ENCODE measurements around the gene NPTX1.

DNA sequence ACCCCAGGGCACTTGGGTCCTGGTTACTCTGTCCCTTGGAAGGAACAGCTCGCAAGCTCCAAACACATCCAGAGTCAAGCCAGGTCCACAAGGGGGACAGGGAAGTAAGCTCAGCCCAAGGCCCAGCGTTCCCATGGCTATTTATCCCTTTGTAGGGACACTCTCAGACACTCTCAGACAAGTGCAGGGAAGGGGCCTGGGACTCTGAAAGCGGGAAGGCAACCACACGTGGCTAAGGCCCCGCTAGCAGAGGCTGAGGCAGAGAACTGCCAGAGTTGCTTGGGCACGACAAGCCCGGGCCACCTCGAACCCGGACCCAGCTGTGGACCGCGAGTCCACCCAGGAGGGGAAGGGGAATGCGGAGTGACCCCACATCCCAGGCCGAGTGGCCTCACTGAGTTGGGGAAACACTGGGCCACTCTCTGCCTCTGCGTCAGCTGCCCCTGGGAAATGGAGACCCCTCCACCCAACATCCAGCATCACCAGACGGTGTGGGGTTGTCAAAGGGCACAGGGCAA, 10.2 kb downstream of the NPTX1 start:
- TF ChIP-seq, protein P1, sequence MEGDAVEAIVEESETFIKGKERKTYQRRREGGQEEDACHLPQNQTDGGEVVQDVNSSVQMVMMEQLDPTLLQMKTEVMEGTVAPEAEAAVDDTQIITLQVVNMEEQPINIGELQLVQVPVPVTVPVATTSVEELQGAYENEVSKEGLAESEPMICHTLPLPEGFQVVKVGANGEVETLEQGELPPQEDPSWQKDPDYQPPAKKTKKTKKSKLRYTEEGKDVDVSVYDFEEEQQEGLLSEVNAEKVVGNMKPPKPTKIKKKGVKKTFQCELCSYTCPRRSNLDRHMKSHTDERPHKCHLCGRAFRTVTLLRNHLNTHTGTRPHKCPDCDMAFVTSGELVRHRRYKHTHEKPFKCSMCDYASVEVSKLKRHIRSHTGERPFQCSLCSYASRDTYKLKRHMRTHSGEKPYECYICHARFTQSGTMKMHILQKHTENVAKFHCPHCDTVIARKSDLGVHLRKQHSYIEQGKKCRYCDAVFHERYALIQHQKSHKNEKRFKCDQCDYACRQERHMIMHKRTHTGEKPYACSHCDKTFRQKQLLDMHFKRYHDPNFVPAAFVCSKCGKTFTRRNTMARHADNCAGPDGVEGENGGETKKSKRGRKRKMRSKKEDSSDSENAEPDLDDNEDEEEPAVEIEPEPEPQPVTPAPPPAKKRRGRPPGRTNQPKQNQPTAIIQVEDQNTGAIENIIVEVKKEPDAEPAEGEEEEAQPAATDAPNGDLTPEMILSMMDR (IDR thresholded peaks at IDR 0.05; ENCODE audit: low read depth, low read length, poor library complexity, severe bottlenecking) = no peak
- no peak for TF ChIP-seq EZH2phosphoT487 (IDR thresholded peaks at IDR 0.05; ENCODE audit: borderline replicate concordance, low read length)

Data from DOHH2 (cell line).